GM04504 (cell line): Measurements from ENCODE around the gene LUM.
A peak's percentile ranks its signal among the peaks of the same experiment; 100 is the strongest.

Experiments
- DNase-seq: peaks from one replicate; pipeline ENCODE4 v3.0.0-alpha.2; 2012; ENCODE audit warnings: low read depth

Gene LUM, protein sequence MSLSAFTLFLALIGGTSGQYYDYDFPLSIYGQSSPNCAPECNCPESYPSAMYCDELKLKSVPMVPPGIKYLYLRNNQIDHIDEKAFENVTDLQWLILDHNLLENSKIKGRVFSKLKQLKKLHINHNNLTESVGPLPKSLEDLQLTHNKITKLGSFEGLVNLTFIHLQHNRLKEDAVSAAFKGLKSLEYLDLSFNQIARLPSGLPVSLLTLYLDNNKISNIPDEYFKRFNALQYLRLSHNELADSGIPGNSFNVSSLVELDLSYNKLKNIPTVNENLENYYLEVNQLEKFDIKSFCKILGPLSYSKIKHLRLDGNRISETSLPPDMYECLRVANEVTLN

DNA sequence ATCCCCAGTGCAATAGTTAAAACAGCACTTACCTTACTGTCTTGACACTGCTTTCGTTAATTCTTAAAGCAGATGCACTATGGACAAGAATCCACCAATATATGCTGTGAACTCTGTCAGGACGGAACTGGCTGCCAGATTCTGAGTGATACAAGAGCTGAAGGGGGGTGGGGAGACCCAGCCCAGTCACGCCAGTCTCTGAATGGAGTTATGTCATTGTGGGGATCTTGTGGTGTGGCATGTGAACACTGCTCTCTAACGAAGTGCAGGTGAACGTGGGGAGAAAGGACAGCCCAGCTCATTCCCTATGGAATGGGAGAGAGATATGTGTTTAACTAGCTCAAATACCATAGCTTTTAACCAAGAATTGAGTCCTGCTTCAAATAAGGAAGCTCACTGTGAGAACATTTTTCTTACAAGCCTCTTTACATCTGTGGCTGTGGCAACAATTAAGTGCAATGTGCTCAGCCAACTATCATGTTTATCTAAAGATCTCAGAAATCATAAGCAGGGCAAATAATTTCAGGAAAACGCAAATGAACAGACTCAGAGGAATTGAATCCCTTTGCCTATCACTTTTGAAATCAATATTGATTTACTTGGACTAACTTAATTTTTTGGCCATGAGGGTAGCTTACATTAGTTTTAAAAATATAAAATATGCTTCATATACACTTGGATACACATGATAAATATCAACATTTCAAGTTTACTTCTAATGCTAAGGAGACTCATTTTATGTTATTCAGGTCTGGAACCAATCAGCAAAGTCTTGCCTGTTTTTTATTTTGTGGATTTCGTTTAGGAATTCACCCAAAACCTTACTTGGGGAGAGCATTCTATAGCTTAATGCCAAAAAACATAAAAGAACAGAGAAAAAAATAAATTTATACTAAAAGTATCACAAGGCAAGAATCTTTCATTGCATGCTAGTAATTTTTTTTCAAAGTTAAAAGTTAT lies at the start of gene LUM:
TSS of gene LUM (minus strand) at position 129 of the 960 bp plus-strand sequence. CDS start 2,515 bp downstream, outside the sequence.
- peak; percentile 88 for DNase-seq

DNA sequence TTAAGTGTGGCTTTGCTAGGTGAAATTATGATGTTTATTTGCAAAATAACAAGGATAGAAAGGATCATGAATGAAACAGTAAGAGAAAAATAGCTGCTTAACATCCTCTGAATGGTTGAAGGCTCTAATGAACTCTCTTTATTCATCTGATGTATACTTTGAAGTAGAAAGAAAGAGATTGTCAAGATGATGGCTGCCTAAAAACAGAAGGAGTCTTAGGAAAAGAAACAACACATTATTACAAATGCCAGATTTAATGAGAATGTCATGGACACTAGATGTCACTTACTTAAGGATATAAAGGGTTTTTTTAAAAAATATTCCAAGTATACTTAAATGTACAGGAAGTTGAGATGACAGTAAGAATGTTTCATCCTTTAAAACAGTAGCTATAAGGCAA lies 49.7 kb upstream of the LUM start:
- no peak for DNase-seq

DNA sequence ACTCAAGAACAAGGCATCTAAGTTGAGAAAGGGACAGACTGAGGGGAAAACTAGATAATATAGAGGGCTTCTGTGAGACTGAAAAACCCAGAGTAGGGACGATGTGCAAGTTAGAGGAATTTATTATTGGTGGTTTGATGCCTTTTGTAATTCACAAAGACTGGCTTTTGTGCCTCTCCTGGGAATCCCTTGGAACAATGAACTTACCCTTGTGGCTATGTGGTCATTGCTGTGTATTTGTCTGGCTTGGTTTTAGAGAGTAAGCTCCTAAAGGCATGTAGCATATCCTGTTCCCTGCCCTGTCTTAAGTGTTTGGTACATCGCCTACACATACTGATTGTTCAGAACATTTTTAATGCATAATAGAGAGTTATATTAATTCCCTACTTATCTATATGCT lies 44.7 kb upstream of the LUM start:
- no peak for DNase-seq

DNA sequence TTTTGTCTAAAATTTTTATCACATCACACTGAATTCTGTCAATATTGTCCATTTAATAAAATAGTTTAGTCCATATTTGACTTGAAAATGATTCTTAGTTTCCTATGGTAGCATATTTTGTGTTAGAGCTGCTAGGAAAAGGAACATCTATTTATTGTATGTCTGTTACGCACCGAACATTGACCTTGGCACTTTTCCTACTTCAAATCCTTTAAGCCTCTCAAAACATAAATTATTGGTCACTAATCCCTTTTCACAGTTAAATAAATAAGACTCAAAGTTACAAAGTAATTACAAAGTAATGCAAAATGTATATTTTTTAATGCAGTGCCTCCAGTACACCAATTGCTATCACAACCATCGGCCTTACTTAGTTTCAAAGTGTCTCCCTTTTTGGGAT lies 42.8 kb upstream of the LUM start:
- no peak for DNase-seq

GRCh38 chr12:91144053-91144452 lies 32.8 kb upstream of the LUM start:
- no peak for DNase-seq

- no peak for DNase-seq
Observed at GRCh38 chr12:91143206-91143605, 31.9 kb upstream of the LUM start.

DNA sequence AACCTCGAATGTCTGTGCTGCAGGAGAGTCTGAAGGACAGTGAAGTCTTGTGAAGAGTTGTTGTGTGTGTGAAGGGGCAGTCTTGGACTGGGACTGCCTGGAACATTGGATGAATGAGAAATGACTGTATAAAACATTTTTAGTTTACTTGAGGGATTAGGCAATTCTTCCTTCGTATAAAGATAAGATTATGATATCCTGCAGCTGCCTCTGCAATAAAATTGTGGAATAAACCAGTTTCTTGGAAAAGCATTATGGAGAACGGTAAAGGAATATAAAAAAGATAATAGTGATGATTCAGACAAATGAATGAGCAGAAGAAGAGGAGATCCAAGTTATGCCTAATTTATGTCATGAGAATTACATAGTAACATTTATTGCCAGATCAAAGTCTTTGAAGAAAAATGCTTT lies 30.9 kb upstream of the LUM start:
- DNase-seq: no peak

DNA sequence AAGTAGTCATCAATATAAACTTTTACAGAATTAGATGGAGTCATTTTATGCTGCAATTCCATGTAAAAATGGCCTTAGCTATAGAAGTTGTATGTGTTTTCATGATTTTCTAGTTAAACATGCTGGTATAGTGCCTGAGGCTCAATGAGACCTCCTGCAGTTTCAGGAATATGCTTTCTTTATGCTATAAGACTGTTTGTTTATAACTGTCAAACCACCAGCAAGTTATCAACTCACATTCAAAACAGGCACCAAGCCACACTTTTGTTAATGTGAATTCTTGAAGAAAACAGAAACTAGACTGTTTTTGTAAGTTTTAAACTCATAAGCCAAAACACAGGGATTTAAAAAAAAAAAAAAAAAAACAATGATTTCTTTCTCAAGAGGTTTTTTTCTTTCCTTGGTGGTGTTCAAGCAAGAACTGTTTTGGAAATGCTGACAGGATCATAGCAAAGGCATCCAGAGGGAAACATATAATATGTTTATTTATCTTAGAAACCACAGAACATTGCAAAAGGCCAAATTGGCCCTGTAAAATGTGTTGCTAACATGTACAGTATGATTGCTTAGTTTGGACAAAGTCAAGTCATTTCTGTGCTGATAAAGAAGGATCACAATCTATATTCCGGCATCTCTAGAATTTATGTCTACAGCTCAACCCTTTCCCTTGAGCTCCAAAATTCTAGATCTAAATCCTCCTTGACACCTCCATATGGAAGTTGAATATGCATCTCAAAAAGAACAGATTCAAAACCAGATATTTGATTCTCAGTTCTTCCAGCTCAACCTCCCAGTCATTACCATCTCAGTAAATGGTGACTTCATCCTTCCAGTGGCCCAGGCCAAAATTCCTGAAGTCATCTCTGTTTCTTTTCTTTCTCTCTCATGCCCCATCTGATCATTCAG lies 29.0 kb upstream of the LUM start:
- peak; percentile 81 for DNase-seq

GRCh38 chr12:91139286-91139685 lies 28.0 kb upstream of the LUM start:
- DNase-seq: no peak

GRCh38 chr12:91138337-91138920 lies 27.1 kb upstream of the LUM start:
- DNase-seq: no peak

DNA sequence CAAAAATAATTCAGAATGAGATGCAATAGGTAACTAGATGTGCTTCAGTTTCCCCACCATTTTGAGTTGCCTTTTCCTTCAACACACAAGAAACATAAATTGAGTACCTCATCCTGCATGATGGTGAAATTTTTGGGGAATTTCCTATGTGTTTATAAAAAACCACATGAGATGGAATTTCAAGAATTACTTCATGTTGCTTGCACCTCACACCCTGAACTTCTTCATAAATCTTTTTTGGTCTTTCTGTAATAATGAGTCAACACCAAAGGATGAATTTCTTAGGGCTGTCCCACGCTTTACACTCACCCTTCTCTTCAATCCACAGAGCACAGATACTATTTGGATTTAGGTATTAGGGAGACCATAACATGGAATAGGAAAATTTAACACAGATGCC lies 22.6 kb upstream of the LUM start:
- DNase-seq: peak; percentile 82

DNA sequence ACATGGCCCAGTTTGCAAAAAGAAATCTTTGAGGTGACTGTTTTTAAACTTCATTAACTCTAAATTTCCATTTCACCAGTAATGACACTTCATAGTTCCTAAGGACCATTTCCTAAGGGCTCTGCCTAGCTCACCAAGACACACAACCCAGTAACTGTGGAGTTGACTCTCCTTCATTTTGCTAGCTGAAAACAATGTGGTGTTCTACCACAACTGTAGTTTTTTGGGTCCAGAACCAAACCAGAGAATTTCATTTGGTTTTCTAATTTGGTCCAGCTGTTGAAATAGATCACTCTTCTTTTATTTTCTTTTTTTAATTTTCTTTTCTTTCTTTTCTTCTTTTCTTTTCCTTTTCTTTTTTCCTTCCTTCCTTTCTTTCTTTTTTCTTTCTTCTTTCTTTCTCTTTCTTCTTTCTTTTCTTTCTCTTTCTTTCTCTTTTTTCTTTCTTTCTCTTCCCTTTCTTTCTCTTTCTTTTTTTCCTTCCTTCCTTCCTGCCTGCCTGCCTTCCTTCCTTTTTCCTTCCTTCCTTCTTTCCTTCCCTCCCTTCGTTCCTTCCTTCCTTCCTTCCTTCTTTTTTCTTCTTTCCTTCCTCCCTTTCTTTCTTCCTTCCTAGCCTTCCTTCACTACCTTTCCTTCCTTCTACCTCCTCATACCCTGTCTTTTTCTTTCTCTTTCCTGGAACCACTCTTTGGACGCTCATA lies 18.5 kb upstream of the LUM start:
- DNase-seq: no peak

- no peak for DNase-seq
Observed at GRCh38 chr12:91127751-91128150, 16.5 kb upstream of the LUM start.

- no peak for DNase-seq
Observed at GRCh38 chr12:91127306-91127705, 16.0 kb upstream of the LUM start.

DNA sequence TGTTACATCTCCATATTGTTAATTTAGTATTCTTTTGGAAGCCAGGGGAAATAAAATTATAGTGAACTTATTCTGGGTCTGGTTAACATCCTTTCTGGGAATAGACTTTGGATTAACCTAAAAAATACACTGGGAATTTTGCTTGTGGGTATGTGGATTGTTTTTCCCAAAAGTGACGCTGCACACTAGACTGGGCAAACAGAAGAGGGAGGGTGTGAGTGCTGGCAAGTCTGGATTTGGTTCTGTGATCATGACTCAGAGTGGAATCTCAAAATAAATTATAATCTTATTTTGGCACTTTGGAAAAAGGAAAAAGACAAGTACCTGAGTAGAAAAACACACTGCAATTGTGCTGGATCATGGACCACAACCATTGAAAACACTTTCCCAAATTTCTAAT lies 15.2 kb upstream of the LUM start:
- DNase-seq: no peak

DNA sequence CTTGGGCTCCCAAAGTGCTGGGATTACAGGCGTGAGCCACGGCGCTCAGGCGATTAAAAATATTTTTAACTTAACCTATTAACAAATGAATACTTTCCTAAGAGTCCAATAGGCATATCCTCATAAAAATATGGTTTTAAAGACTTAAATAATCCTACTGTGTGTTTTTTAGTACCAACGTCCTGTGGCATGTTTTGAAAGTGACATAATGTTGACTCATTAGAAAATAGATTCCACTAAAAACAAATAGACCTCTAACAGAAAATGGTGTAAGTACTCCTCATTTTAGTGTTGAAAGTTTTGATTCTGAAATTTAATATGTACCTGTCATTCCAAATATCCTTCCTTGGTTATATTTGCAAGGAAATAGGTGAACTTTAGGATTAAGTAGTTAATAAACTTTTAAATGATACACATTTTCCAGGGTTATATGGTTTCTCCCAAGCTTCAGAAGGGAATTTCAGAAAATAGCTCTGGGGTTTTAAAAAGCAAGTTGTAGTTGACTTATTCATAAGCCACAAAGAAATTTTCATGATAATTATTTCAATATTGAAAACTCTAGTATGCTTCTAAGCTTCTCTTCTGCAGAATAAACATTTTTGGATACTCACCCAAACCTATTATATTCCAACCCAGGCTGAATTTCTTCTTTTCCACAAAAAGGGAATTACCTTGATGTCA lies 12.1 kb upstream of the LUM start:
- DNase-seq: no peak

DNA sequence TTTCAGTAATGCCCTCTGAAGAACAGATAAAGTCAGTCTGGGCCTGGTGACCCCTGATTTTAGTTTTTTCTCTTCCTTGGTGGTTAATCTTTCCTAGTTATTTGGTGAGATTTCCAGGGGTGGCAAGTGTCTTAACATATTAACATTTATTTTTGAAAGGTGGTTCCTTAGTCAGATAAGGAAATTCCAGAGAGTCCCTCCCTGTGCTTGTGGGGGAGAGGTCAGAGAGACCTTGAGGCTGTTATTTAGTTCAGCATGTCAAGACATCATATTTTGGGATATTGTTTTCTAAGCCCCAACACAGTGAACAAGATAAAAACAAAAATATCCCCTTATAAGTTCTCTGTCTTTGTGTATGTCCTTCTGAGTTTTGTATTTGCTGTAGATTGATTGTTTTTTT lies 9.5 kb upstream of the LUM start:
- DNase-seq: no peak

DNA sequence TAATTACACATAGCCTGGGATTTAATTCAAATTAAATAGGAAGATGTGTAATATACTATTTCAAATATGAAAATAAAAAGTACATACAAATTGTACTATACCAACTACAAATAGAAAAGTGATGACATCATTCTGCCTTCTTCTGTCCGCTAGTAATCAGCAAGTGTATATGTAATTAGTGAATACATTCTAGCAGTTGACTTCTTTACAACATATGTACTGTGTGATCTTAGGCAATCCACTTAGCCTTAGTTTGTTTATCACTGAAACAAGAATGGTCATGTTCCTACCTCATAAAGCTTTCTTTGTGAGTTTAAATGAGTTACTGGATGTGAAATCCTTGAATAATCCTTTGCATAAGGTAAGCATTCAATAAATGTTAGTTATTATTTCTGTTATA lies 7.8 kb upstream of the LUM start:
- DNase-seq: no peak

GRCh38 chr12:91113621-91114020 lies 2.3 kb upstream of the LUM start:
- DNase-seq: no peak

DNA sequence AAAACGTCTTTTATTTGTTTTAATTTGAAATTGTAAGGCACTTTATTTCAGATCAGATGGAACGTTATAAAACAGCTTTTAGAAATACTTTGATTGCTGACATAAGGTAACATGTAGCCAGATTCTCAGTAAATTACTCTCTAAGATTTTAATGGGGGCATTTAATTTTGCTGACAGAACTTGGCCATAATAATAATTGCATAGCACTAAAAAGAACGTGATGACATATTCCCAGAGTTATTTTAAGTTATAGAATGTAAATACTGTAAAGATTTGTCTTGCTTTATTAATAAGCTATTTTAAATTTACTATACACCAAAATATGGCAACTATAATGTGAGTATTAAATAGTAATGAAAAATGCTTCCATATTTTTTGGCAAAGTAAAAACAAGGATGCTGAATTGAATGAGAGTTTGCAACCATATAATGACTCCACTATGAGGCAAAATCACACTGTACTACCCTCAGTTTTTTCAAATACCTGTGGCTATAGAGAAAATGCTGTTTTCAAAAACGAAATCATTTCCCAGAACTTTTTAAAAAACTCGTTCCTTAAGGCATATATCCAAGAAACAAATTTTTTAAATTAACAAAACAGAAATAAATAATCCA lies 876 bp downstream of the LUM start:
- no peak for DNase-seq
